Measurements from ENCODE around the gene TBL1X. TPM values are rescaled to one million over a fixed set of nuclear protein-coding genes. Genes with fewer than 3 reads are reported as not detected.

Gene TBL1X
- total RNA-seq, 4 donors from 2014 or later = 15.0 to 19.4 (median 16.3) TPM

DNA sequence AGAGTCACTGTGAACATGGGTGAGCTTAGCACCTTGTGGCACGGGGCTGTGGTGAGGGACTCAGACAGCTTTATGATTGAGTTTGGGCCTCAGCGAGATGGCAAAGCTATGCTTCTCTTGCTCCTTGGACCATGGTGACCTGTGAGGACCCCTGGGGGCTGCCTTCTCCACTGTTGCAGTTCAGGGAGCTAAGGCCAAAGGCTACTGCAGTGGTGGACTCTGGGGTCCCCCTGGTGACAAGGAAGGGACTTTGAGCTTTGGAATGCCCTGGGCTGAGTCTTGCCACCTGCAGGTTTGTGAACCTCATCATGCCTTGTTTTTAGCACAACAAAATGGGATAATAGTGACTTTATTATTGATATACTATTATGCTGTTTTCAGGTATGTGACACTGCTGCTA, 36.5 kb downstream of the TBL1X start:
- TF ChIP-seq, protein P1, sequence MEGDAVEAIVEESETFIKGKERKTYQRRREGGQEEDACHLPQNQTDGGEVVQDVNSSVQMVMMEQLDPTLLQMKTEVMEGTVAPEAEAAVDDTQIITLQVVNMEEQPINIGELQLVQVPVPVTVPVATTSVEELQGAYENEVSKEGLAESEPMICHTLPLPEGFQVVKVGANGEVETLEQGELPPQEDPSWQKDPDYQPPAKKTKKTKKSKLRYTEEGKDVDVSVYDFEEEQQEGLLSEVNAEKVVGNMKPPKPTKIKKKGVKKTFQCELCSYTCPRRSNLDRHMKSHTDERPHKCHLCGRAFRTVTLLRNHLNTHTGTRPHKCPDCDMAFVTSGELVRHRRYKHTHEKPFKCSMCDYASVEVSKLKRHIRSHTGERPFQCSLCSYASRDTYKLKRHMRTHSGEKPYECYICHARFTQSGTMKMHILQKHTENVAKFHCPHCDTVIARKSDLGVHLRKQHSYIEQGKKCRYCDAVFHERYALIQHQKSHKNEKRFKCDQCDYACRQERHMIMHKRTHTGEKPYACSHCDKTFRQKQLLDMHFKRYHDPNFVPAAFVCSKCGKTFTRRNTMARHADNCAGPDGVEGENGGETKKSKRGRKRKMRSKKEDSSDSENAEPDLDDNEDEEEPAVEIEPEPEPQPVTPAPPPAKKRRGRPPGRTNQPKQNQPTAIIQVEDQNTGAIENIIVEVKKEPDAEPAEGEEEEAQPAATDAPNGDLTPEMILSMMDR (IDR thresholded peaks at IDR 0.05; ENCODE audit: low read depth) = no peak

DNA sequence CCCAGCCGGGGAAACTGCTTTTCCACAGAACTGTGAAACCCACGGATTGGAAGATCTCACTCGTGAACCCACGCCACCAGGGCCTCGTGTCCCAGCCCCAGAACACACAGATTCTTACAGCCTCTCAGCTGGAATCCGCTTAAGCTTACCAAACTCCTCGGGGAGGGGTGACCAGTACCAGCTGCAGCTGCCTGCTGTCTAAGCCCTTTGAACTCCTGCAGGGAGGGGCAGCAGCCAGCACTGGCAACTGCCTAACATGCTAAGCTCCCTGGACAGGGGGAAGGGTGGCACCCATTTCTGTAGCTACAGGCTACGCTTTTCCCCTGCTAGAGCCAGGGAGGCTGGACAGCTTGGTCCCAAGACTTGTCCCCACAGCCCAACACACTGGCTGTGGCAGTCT, 38.4 kb downstream of the TBL1X start:
- TF ChIP-seq, protein P1 (IDR thresholded peaks at IDR 0.05; ENCODE audit: low read depth) = no peak

DNA sequence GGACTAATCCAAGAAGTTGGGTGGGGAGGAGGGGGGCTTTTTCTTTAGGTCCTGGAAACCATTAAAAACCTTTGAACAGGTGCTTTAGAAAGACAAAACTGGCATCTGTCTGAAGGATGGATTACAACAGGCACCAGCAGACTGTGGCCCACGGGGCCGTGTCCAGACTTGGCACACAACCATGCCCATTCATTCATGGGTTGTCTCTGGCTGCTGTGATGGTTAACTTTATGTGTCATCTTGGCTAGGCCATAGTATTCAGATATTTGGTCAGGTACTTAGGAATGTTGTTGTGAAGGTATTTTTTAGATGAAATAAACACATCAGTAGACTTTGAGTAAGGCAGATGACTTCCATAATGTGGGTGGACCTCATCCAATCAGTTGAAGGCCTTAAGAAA, 45.5 kb downstream of the TBL1X start:
- TF ChIP-seq, protein P1 (IDR thresholded peaks at IDR 0.05; ENCODE audit: low read depth) = no peak

DNA sequence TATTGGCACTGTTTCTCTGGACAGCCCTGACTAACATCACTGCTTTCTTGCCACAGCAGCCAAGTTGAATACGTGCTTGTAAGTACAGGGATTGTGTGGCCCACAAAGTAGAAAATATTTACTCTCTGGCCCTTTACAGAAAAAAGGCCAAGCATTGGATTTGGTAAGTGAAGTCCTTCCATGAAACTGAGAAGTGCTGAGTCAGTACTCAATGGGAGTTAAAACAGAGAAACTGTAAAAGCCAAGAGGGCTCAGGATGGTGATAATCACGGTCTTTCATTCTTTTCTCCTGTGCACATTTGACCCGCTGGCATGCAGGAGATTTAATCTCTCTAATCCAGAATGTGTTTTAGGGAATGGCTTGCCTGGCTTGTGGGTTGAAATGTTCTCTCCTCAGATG, 46.1 kb downstream of the TBL1X start:
- TF ChIP-seq, protein P1 (IDR thresholded peaks at IDR 0.05; ENCODE audit: low read depth) = no peak

DNA sequence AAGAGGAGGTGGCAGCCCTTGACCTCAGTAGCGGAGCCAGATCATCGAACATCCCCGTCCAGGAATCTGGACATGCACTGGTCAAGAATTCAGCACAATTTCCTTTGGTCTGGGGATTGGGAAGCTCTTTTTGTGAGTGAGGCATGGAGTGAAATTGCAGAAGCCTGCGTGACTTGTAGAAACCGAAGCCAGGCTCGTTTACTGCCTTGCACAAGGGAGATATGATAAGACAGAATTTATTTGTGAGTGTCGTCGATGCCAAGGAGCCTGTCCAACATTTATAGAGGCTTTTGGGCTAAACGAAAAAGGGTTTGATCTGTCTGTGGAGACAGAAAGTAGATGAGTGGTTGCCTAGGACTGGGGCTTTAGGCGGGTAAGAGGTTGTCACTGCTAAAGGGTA, 50.6 kb downstream of the TBL1X start:
- TF ChIP-seq, protein P1 (IDR thresholded peaks at IDR 0.05; ENCODE audit: low read depth) = no peak

DNA sequence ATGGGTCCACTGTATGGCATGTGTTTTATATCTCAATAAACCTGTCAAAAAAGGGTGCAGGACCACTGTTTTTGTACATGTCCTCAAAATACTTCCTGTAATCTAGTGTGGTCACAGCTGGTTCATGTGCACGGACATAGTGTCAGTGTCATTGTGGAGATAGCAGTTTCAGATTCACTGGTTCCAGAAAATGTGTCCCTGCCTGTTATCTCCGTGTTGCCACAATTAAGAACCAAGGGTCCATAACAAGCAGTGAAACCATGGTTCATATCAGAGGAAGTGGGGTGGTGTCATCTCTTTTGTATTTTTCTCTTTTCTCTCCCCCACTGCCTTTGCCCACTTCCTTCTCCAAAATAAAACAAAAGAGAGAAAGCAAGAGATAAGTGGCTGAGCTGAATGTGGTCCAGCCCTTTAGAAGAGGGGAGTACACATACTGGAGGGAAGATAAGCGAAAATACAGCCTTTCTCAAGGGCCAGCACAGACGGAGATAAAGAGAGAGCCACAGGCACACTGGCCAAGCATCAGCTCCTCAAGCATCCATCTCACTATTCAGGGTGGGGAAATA, 51.2 kb downstream of the TBL1X start:
- TF ChIP-seq, protein P1 (IDR thresholded peaks at IDR 0.05; ENCODE audit: low read depth) = no peak

DNA sequence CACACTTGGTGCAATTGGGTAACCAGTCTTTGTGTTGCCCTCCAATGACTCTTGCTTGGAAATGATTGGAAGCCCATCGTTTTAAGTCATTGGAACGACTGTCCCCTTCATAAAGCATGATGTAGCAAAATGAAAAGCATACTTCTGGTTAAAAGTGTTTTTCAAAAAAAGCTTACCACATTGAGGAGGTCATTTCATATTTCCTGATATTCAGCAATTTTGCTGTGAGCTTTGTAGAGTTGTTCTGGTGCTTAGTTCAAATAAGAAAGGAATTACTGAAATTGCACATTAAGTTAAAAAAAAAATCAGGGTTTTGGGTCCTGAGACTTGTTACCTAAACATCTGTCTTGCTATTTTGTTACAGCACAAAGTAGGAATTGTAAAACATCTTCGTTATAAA, 51.8 kb downstream of the TBL1X start:
- TF ChIP-seq, protein P1 (IDR thresholded peaks at IDR 0.05; ENCODE audit: low read depth) = no peak

Data from subcutaneous adipose tissue (tissue), 4 donors.